Measurements from ENCODE around the gene POU2AF1.

- TF ChIP-seq CTCF (IDR thresholded peaks at IDR 0.05), result no peak
- TF ChIP-seq ZFX (IDR thresholded peaks at IDR 0.05; ENCODE audit: borderline replicate concordance), result no peak
These were observed 56.5 kb downstream of the POU2AF1 start for GRCh38 chr11:111322534-111322933.
